PC-3 (cell line): ENCODE results near the gene LUZP1.

Source experiments
- CTCF ChIP-seq: fragments of 300-600 bp; sonication (generic); conservative IDR thresholded peaks from 2 replicates; pipeline ENCODE4 v1.5.1; 2017; ENCODE audit warnings: antibody characterized with exemption, low read depth, mild to moderate bottlenecking, low read length
- EZH2 ChIP-seq: fragments of 300-600 bp; sonication (generic); IDR thresholded peaks from one replicate; pipeline ENCODE4 v1.6.1; 2017; ENCODE audit warnings: antibody characterized with exemption, mild to moderate bottlenecking, low read length; ENCODE audit not compliant: unreplicated experiment

GRCh38 chr1:23179862-23180261 is 11.2 kb upstream of the LUZP1 start:
- TF ChIP-seq CTCF, result no peak
- TF ChIP-seq EZH2, result no peak
